WTC11 (cell line): ENCODE results near the gene LRRC49. TPM values are rescaled to one million over a fixed set of nuclear protein-coding genes. Genes with fewer than 3 reads are reported as not detected.

Source experiments
- ATAC-seq: fragments of 200-7000 bp; cut with Tn5 transposase; 2 replicates; pipeline ENCODE4 v1.10.0; 2021; ENCODE audit warnings: mild to moderate bottlenecking, moderate library complexity
- CTCF ChIA-PET: fragments of 300-600 bp; sonication (Branson Sonifier 250); formaldehyde crosslinking; loops from one replicate; lab custom pipeline; 2021; ENCODE audit warnings: antibody characterized with exemption; lab: Charles Lee
- POLR2A ChIA-PET: fragments of 350-600 bp; sonication (Branson Sonifier 250); formaldehyde crosslinking; loops from one replicate; lab custom pipeline; 2021; ENCODE audit warnings: antibody characterized with exemption; lab: Charles Lee
- DNase-seq: peaks from one replicate; pipeline ENCODE4 v3.0.0; 2021; ENCODE audit warnings: low spot score
- H3K27ac Mint-ChIP-seq: 2 replicates; pipeline ENCODE4 v1.8.0; 2021; ENCODE audit warnings: mixed read lengths
- H3K27me3 Mint-ChIP-seq: 2 replicates; pipeline ENCODE4 v1.8.0; 2021; ENCODE audit warnings: low read depth, mild to moderate bottlenecking, moderate library complexity, mixed read lengths
- H3K36me3 Mint-ChIP-seq: 2 replicates; pipeline ENCODE4 v1.8.0; 2021; ENCODE audit warnings: mixed read lengths
- H3K4me1 Mint-ChIP-seq: 2 replicates; pipeline ENCODE4 v1.8.0; 2022; ENCODE audit warnings: mixed read lengths
- H3K4me3 Mint-ChIP-seq: 2 replicates; pipeline ENCODE4 v1.8.0; 2021; ENCODE audit warnings: mild to moderate bottlenecking, moderate library complexity, mixed read lengths
- H3K9me3 Mint-ChIP-seq: 2 replicates; pipeline ENCODE4 v1.8.0; 2021; ENCODE audit warnings: mixed read lengths
- ATF1 ChIP-seq: sonication (generic); formaldehyde crosslinking; IDR thresholded peaks from 2 replicates; pipeline ENCODE4 v1.8.1; 2023; ENCODE audit warnings: mild to moderate bottlenecking, moderate library complexity, missing genetic modification reagents
- CREM ChIP-seq: sonication (generic); formaldehyde crosslinking; IDR thresholded peaks from 2 replicates; pipeline ENCODE4 v1.8.1; 2022; ENCODE audit warnings: mild to moderate bottlenecking, missing genetic modification reagents, moderate library complexity
- GABPB1 ChIP-seq: sonication (generic); formaldehyde crosslinking; IDR thresholded peaks from 2 replicates; pipeline ENCODE4 v1.8.1; 2023; ENCODE audit warnings: mild to moderate bottlenecking, missing genetic modification reagents
- NFATC4 ChIP-seq: fragments of 250-450 bp; sonication (Bioruptor Pico); IDR thresholded peaks from 2 replicates; pipeline ENCODE4 v1.9.0; 2021; ENCODE audit warnings: mild to moderate bottlenecking
- RORB ChIP-seq: fragments of 250-450 bp; sonication (Bioruptor Pico); IDR thresholded peaks from 2 replicates; pipeline ENCODE4 v1.9.0; 2021; ENCODE audit warnings: mild to moderate bottlenecking
- SOX15 ChIP-seq: fragments of 250-450 bp; sonication (Bioruptor Pico); IDR thresholded peaks from 2 replicates; pipeline ENCODE4 v1.9.0; 2021; ENCODE audit warnings: mild to moderate bottlenecking
- TCF7 ChIP-seq: sonication (generic); formaldehyde crosslinking; IDR thresholded peaks from 2 replicates; pipeline ENCODE4 v1.8.0; 2022; ENCODE audit warnings: mild to moderate bottlenecking, low read depth, missing genetic modification reagents, moderate library complexity
- TEAD4 ChIP-seq: sonication (generic); formaldehyde crosslinking; IDR thresholded peaks from 2 replicates; pipeline ENCODE4 v1.8.0; 2022; ENCODE audit warnings: mild to moderate bottlenecking, missing genetic modification reagents
- ZBTB21 ChIP-seq: sonication (generic); formaldehyde crosslinking; IDR thresholded peaks from 2 replicates; pipeline ENCODE4 v1.8.1; 2023; ENCODE audit warnings: mild to moderate bottlenecking, missing genetic modification reagents, borderline replicate concordance
- ZNF219 ChIP-seq: sonication (generic); formaldehyde crosslinking; IDR thresholded peaks from 2 replicates; pipeline ENCODE4 v1.8.0; 2023; ENCODE audit warnings: missing genetic modification reagents, mild to moderate bottlenecking, borderline replicate concordance
- ZNF396 ChIP-seq: fragments of 250-450 bp; sonication (Bioruptor Pico); IDR thresholded peaks from 2 replicates; pipeline ENCODE4 v1.8.0; 2021; ENCODE audit warnings: mild to moderate bottlenecking, moderate library complexity, borderline replicate concordance
- ZNF671 ChIP-seq: fragments of 250-450 bp; sonication (Bioruptor Pico); IDR thresholded peaks from 2 replicates; pipeline ENCODE4 v1.8.0; 2021; ENCODE audit warnings: mild to moderate bottlenecking
- total RNA-seq: library from RNA; stranded (reverse); gene quantifications from 3 replicates; pipeline ENCODE4 v1.2.3, GENCODE V29; 2021
- TF ChIP-seq, protein P1 (sequence below): fragments of 250-450 bp; sonication (Bioruptor Pico); IDR thresholded peaks from 2 replicates; pipeline ENCODE4 v2.1.2; 2022; ENCODE audit warnings: mild to moderate bottlenecking, moderate library complexity
- TF ChIP-seq, protein P2 (sequence below): fragments of 250-450 bp; sonication (Bioruptor Pico); IDR thresholded peaks from 2 replicates; pipeline ENCODE4 v1.8.0; 2021; ENCODE audit warnings: mild to moderate bottlenecking
- TF ChIP-seq, protein P3 (sequence below): sonication (generic); formaldehyde crosslinking; conservative IDR thresholded peaks from 2 replicates; pipeline ENCODE4 v1.8.1; 2022; ENCODE audit warnings: mild to moderate bottlenecking, missing genetic modification reagents
- TF ChIP-seq, protein P4 (sequence below): sonication (generic); formaldehyde crosslinking; IDR thresholded peaks from 2 replicates; pipeline ENCODE4 v1.8.0; 2022; ENCODE audit warnings: missing genetic modification reagents
- TF ChIP-seq, protein P5 (sequence below): sonication (generic); formaldehyde crosslinking; IDR thresholded peaks from 2 replicates; pipeline ENCODE4 v1.8.1; 2022; ENCODE audit warnings: low read depth, missing genetic modification reagents, borderline replicate concordance
- TF ChIP-seq, protein P6 (sequence below): sonication (generic); formaldehyde crosslinking; IDR thresholded peaks from 2 replicates; pipeline ENCODE4 v1.8.1; 2022; ENCODE audit warnings: low read depth, mild to moderate bottlenecking, moderate library complexity, missing genetic modification reagents, borderline replicate concordance
- TF ChIP-seq, protein P7 (sequence below): fragments of 250-450 bp; sonication (Bioruptor Pico); IDR thresholded peaks from 2 replicates; pipeline ENCODE4 v1.9.0; 2021; ENCODE audit warnings: mild to moderate bottlenecking, borderline replicate concordance

The LRRC49 gene
- total RNA-seq, 1 experiment from 2014 or later, result 6.9 TPM

DNA sequence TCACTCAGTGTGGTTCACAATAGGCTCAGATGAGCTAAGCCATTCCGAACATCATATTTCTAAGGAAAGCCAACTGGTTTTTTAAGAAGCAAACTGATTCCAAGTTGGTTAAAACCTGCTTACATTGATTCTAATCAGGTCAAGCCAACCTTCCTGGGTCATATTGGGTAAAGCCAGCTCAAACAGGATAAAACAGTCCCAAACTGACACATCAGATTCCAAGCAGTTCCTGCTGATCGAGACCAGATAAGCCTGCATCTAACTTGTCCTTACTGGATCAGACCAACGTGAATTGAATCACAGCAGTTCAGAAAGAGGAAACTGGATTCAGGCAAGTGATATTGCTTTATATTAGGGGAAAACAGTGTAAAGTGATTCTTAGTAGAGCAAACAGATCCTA, 204.1 kb downstream of the LRRC49 start:
- Mint-ChIP-seq H3K4me3 (no peak overlapping the region), H3K9me3 (no peaks in the 10 kb centered on the region), H3K36me3 (no peaks in the 10 kb centered on the region), H3K27me3 (peaks cover 31% of the 10 kb centered on the region), H3K4me1 (no peaks in the 10 kb centered on the region), H3K27ac (no peak overlapping the region)
- DNase-seq (no peak), ATAC-seq (no peak)
- POLR2A ChIA-PET, result no interaction called here
- CTCF ChIA-PET, result interaction anchor here (1.2 kb wide), 1 partner anchor 85 kb away, joined by 4 read pairs; no protein-coding TSS in a partner anchor
- TF ChIP-seq ZBTB21, result no peak
- TF ChIP-seq GABPB1 (CRISPR knock-in tag), result no peak
- TF ChIP-seq, protein P1, sequence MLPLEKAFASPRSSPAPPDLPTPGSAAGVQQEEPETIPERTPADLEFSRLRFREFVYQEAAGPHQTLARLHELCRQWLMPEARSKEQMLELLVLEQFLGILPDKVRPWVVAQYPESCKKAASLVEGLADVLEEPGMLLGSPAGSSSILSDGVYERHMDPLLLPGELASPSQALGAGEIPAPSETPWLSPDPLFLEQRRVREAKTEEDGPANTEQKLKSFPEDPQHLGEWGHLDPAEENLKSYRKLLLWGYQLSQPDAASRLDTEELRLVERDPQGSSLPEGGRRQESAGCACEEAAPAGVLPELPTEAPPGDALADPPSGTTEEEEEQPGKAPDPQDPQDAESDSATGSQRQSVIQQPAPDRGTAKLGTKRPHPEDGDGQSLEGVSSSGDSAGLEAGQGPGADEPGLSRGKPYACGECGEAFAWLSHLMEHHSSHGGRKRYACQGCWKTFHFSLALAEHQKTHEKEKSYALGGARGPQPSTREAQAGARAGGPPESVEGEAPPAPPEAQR (CRISPR knock-in tag), result no peak
- TF ChIP-seq ATF1 (CRISPR knock-in tag), result no peak
- TF ChIP-seq, protein P2, sequence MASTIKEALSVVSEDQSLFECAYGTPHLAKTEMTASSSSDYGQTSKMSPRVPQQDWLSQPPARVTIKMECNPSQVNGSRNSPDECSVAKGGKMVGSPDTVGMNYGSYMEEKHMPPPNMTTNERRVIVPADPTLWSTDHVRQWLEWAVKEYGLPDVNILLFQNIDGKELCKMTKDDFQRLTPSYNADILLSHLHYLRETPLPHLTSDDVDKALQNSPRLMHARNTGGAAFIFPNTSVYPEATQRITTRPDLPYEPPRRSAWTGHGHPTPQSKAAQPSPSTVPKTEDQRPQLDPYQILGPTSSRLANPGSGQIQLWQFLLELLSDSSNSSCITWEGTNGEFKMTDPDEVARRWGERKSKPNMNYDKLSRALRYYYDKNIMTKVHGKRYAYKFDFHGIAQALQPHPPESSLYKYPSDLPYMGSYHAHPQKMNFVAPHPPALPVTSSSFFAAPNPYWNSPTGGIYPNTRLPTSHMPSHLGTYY, result no peak

DNA sequence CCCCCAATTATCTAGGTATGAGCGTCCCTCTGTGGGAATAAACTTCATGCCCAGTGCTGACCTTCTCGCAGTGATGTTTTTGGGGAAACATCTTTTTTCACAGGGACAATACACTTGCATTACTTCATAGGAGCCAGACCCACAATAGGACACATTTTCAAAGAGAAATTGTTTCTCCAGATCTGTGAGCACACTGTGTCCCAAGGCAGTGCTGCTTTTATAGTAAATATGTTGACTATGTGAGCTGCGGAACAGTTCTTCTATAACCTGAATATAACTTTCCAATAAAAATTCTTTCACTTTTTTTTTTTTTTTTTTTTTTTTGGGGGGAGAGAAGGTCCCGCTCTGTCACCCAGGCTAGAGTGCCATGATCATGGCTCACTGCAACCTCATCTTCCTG, 205.3 kb downstream of the LRRC49 start:
- CTCF ChIA-PET, result interaction anchor here (0.7 kb wide), 1 partner anchor 86 kb away, joined by 3 read pairs; no protein-coding TSS in a partner anchor
- Mint-ChIP-seq H3K27ac (no peak overlapping the region), H3K9me3 (no peaks in the 10 kb centered on the region), H3K4me3 (no peak overlapping the region), H3K4me1 (no peaks in the 10 kb centered on the region), H3K27me3 (peaks cover 19% of the 10 kb centered on the region), H3K36me3 (no peaks in the 10 kb centered on the region)
- POLR2A ChIA-PET, result interaction anchor here (0.7 kb wide), 1 partner anchor 12 kb away, joined by 9 read pairs; no protein-coding TSS in a partner anchor
- DNase-seq, result no peak
- ATAC-seq, result no peak
- TF ChIP-seq TCF7 (CRISPR knock-in tag), result no peak
- TF ChIP-seq ZNF396 (CRISPR knock-in tag), result no peak
- TF ChIP-seq, protein P3, sequence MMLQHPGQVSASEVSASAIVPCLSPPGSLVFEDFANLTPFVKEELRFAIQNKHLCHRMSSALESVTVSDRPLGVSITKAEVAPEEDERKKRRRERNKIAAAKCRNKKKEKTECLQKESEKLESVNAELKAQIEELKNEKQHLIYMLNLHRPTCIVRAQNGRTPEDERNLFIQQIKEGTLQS (CRISPR knock-in tag), result no peak
- no peak for TF ChIP-seq ZNF219
- TF ChIP-seq CREM (CRISPR knock-in tag), result no peak
- no peak for TF ChIP-seq ZNF671 (CRISPR knock-in tag)
- no peak for TF ChIP-seq SOX15
- TF ChIP-seq, protein P4, sequence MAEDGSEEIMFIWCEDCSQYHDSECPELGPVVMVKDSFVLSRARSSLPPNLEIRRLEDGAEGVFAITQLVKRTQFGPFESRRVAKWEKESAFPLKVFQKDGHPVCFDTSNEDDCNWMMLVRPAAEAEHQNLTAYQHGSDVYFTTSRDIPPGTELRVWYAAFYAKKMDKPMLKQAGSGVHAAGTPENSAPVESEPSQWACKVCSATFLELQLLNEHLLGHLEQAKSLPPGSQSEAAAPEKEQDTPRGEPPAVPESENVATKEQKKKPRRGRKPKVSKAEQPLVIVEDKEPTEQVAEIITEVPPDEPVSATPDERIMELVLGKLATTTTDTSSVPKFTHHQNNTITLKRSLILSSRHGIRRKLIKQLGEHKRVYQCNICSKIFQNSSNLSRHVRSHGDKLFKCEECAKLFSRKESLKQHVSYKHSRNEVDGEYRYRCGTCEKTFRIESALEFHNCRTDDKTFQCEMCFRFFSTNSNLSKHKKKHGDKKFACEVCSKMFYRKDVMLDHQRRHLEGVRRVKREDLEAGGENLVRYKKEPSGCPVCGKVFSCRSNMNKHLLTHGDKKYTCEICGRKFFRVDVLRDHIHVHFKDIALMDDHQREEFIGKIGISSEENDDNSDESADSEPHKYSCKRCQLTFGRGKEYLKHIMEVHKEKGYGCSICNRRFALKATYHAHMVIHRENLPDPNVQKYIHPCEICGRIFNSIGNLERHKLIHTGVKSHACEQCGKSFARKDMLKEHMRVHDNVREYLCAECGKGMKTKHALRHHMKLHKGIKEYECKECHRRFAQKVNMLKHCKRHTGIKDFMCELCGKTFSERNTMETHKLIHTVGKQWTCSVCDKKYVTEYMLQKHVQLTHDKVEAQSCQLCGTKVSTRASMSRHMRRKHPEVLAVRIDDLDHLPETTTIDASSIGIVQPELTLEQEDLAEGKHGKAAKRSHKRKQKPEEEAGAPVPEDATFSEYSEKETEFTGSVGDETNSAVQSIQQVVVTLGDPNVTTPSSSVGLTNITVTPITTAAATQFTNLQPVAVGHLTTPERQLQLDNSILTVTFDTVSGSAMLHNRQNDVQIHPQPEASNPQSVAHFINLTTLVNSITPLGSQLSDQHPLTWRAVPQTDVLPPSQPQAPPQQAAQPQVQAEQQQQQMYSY (CRISPR knock-in tag), result no peak
- TF ChIP-seq RORB, result no peak
- TF ChIP-seq, protein P5, sequence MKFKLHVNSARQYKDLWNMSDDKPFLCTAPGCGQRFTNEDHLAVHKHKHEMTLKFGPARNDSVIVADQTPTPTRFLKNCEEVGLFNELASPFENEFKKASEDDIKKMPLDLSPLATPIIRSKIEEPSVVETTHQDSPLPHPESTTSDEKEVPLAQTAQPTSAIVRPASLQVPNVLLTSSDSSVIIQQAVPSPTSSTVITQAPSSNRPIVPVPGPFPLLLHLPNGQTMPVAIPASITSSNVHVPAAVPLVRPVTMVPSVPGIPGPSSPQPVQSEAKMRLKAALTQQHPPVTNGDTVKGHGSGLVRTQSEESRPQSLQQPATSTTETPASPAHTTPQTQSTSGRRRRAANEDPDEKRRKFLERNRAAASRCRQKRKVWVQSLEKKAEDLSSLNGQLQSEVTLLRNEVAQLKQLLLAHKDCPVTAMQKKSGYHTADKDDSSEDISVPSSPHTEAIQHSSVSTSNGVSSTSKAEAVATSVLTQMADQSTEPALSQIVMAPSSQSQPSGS (CRISPR knock-in tag), result no peak
- no peak for TF ChIP-seq NFATC4 (CRISPR knock-in tag)
- TF ChIP-seq, protein P6, sequence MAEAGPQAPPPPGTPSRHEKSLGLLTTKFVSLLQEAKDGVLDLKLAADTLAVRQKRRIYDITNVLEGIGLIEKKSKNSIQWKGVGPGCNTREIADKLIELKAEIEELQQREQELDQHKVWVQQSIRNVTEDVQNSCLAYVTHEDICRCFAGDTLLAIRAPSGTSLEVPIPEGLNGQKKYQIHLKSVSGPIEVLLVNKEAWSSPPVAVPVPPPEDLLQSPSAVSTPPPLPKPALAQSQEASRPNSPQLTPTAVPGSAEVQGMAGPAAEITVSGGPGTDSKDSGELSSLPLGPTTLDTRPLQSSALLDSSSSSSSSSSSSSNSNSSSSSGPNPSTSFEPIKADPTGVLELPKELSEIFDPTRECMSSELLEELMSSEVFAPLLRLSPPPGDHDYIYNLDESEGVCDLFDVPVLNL, result no peak
- TF ChIP-seq ZBTB21, result no peak
- TF ChIP-seq TEAD4, result no peak
- TF ChIP-seq, protein P7, sequence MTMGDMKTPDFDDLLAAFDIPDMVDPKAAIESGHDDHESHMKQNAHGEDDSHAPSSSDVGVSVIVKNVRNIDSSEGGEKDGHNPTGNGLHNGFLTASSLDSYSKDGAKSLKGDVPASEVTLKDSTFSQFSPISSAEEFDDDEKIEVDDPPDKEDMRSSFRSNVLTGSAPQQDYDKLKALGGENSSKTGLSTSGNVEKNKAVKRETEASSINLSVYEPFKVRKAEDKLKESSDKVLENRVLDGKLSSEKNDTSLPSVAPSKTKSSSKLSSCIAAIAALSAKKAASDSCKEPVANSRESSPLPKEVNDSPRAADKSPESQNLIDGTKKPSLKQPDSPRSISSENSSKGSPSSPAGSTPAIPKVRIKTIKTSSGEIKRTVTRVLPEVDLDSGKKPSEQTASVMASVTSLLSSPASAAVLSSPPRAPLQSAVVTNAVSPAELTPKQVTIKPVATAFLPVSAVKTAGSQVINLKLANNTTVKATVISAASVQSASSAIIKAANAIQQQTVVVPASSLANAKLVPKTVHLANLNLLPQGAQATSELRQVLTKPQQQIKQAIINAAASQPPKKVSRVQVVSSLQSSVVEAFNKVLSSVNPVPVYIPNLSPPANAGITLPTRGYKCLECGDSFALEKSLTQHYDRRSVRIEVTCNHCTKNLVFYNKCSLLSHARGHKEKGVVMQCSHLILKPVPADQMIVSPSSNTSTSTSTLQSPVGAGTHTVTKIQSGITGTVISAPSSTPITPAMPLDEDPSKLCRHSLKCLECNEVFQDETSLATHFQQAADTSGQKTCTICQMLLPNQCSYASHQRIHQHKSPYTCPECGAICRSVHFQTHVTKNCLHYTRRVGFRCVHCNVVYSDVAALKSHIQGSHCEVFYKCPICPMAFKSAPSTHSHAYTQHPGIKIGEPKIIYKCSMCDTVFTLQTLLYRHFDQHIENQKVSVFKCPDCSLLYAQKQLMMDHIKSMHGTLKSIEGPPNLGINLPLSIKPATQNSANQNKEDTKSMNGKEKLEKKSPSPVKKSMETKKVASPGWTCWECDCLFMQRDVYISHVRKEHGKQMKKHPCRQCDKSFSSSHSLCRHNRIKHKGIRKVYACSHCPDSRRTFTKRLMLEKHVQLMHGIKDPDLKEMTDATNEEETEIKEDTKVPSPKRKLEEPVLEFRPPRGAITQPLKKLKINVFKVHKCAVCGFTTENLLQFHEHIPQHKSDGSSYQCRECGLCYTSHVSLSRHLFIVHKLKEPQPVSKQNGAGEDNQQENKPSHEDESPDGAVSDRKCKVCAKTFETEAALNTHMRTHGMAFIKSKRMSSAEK, result no peak
